Peyer's patch (tissue), 4 donors: ENCODE measurements around the gene ENPP6. TPM values are rescaled to one million over a fixed set of nuclear protein-coding genes. Genes with fewer than 3 reads are reported as not detected.

Source experiments
- DNase-seq, 3 donors: peaks; one replicate each; pipeline ENCODE4 v3.0.0-alpha.2; 2017 to 2019
- H3K27ac ChIP-seq, 4 donors: fragments of 200-600 bp; sonication (generic); one replicate each; pipeline ENCODE4 v1.5.1; 2016 to 2019
- H3K27me3 ChIP-seq, 2 donors: fragments of 200-600 bp; sonication (generic); one replicate each; pipeline ENCODE4 v1.5.1; 2019
- H3K36me3 ChIP-seq, 3 donors: fragments of 200-600 bp; sonication (generic); one replicate each; pipeline ENCODE4 v1.5.1; 2016 to 2019
- H3K4me1 ChIP-seq, 4 donors: fragments of 200-600 bp; sonication (generic); one replicate each; pipeline ENCODE4 v1.5.1; 2016 to 2019
- H3K4me3 ChIP-seq, 4 donors: fragments of 200-600 bp; sonication (generic); 1 replicate in 3 of 4; 2 replicates in 1 of 4; pipeline ENCODE4 v1.5.1; 2016 to 2019; ENCODE audit warnings: mild to moderate bottlenecking in 1 of 4
- H3K9me3 ChIP-seq, 4 donors: fragments of 200-600 bp; sonication (generic); one replicate each; pipeline ENCODE4 v1.5.1; 2016 to 2019; ENCODE audit warnings: mild to moderate bottlenecking in 1 of 4
- POLR2A ChIP-seq, 2 donors: fragments of 450-650 bp; IDR thresholded peaks; one replicate each; pipeline ENCODE4 v1.5.1; 2017; ENCODE audit warnings: antibody characterized with exemption in 2 of 2, mild to moderate bottlenecking in 2 of 2, moderate library complexity in 2 of 2
- total RNA-seq, 4 donors: library from RNA; depleted of rRNA; stranded (reverse); fragments of >200 nt; gene quantifications; one replicate each; pipeline ENCODE4 v1.1.0, GENCODE V29; 2016
- TF ChIP-seq, protein P1 (sequence below), 6 experiments: fragments of 450-650 bp in 4 of 6; fragments of 200-600 bp in 2 of 6; sonication (generic) in 1 of 6; IDR thresholded peaks; one replicate each; pipeline ENCODE4 v1.5.1; 2017 to 2019; ENCODE audit warnings: antibody characterized with exemption in 6 of 6, mild to moderate bottlenecking in 3 of 6, moderate library complexity in 1 of 6

ENPP6 gene
- total RNA-seq, 4 donors from 2014 or later, result 0.35 to 1.0 (median 0.40) TPM; not detected in 1

DNA sequence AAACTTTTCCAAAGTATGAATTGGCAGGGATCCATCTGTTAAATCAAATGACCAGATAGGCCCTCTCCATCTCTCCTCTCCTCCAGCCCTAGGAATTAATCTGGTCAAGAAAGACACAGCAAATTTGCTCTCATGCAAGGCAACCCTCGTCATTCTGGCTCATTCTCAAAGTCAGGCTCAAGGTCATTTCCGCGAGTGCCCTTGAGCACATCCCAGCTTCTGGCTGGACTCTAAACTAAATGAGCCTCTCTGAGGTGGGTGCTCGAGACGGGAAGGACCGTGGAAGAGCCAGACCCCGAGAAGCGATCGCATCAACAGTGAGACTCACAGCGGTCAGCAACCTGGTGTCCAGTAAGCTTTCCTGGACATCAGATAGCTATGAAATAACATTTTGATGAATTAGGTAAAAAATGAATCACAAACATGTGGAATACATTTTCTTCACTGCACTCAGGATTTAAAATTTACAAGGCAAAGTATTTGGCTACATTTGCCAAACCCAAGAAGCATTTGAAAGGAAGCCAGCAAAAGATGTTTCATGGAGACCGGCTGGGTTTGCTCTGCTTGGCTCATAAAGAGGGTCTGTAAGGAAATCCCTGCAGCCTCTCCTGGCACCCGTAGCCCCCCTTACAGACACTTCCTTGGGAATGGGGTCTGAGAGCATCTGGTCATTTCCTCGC is 121.0 kb downstream of the ENPP6 start:
- H3K4me3 ChIP-seq, result peak overlapping the region in 3 of 4 donors; percentile 12 to 26 (median 22)
- peak overlapping the region in 1 of 4 donors; percentile 3 for H3K27ac ChIP-seq
- no peaks in the 10 kb centered on the region for H3K9me3 ChIP-seq
- TF ChIP-seq, protein P1, sequence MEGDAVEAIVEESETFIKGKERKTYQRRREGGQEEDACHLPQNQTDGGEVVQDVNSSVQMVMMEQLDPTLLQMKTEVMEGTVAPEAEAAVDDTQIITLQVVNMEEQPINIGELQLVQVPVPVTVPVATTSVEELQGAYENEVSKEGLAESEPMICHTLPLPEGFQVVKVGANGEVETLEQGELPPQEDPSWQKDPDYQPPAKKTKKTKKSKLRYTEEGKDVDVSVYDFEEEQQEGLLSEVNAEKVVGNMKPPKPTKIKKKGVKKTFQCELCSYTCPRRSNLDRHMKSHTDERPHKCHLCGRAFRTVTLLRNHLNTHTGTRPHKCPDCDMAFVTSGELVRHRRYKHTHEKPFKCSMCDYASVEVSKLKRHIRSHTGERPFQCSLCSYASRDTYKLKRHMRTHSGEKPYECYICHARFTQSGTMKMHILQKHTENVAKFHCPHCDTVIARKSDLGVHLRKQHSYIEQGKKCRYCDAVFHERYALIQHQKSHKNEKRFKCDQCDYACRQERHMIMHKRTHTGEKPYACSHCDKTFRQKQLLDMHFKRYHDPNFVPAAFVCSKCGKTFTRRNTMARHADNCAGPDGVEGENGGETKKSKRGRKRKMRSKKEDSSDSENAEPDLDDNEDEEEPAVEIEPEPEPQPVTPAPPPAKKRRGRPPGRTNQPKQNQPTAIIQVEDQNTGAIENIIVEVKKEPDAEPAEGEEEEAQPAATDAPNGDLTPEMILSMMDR (IDR thresholded peaks at IDR 0.05), result no peak
- no peak for TF ChIP-seq POLR2A (IDR thresholded peaks at IDR 0.05)
- no peak for DNase-seq
- H3K4me1 ChIP-seq, result no peaks in the 10 kb centered on the region
- H3K36me3 ChIP-seq, result no peaks in the 10 kb centered on the region
- no peaks in the 10 kb centered on the region for H3K27me3 ChIP-seq

DNA sequence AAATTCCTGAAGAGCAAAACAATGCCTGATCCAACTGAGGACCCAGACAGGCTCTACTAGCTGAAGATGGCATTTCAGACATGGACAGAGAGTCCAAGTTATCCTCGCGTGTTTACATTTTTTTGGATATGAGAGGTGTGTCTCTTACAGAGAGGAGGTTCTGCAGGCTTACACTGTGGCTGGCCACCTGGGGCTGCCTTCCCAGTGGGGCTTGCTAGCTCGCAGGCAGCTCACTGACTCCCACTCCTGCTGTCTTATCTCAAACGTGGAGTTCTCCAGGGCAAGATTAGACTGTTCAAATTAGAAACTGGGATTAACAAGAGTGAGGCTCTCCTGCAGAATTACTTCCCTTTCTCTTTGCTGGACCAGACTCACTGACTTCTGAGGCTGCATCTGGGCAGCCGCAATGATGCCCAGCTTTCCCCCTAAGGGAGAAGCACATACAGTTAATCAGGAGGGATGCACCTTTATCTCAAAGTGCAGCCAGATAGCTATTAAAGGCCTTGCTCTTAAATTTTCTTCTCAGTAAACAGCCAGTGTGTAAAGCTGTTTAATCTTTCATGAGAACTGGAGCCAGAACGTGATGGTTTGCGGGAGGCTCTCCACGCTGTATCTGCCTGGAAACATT is 123.0 kb downstream of the ENPP6 start:
- Histone ChIP-seq H3K4me1 (no peaks in the 10 kb centered on the region), H3K36me3 (no peaks in the 10 kb centered on the region), H3K9me3 (no peaks in the 10 kb centered on the region), H3K27me3 (no peaks in the 10 kb centered on the region), H3K4me3 (no peak overlapping the region), H3K27ac (no peak overlapping the region)
- TF ChIP-seq, protein P1 (IDR thresholded peaks at IDR 0.05), result no peak
- no peak for TF ChIP-seq POLR2A (IDR thresholded peaks at IDR 0.05)
- no peak for DNase-seq

DNA sequence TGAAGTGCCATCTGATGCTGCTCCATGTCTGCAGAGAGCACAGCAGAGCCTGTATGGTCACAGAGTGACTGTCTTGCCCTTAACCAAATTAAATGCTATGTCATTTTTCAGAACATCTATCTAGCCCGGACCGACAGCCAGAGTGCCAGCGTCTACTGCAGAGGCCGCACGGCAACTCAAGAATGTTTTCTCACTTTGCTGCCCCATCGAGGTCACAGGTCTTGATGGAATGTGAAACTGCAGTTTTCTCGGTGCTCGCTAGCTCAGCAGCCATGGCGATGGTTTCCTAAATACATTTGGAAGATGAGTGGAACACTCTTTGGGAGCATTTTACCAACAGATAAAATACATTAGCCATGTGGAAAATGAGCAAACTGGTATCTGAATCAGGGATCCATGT is 125.7 kb downstream of the ENPP6 start:
- DNase-seq, result no peak
- TF ChIP-seq, protein P1 (IDR thresholded peaks at IDR 0.05), result no peak
- no peak for TF ChIP-seq POLR2A (IDR thresholded peaks at IDR 0.05)
- Histone ChIP-seq H3K4me1 (no peaks in the 10 kb centered on the region), H3K4me3 (no peak overlapping the region), H3K36me3 (no peaks in the 10 kb centered on the region), H3K27me3 (no peaks in the 10 kb centered on the region), H3K9me3 (no peaks in the 10 kb centered on the region), H3K27ac (no peak overlapping the region)

DNA sequence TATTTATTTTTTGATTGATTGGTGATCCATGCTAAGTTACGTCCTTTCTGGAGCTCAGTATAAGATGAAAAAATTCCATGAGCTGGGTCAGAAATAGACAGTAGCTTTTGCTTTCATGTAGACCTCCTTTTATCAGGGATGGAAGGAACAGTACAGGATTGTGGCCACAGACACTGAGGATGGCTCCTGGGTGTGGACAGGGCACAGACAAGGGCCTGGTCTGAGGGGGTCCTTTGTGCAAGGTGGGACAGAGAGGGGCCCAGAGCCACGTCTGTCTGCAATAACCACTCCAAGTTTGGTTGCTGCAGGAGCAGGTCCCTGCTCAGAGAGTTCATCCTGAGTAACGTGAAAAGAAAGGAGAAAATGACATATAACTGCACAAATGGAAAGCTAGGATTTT is 127.1 kb downstream of the ENPP6 start:
- no peak for DNase-seq
- H3K4me3 ChIP-seq, result no peak overlapping the region
- no peaks in the 10 kb centered on the region for H3K27me3 ChIP-seq
- no peaks in the 10 kb centered on the region for H3K9me3 ChIP-seq
- no peak overlapping the region for H3K27ac ChIP-seq
- H3K4me1 ChIP-seq, result no peaks in the 10 kb centered on the region
- H3K36me3 ChIP-seq, result no peaks in the 10 kb centered on the region
- TF ChIP-seq, protein P1 (IDR thresholded peaks at IDR 0.05), result no peak
- no peak for TF ChIP-seq POLR2A (IDR thresholded peaks at IDR 0.05)

DNA sequence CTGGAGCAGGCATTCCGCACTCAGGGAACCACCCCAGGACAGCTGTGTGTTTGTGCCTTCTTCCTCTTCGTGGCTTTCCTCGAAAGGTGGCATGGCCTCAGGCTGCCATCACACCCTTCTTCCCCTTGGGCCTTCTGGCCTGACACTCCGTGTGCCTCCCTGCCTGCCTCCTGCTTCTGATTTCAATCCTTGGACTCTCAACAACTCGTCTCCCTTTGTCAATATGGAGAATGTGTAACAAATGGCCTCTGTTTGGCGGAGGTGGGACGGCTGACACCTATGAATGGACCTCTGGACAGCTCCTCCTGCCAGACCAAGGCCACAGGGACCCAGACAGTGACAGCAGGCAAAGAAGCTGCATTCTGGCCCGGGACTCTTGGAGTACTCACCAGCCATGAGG is 137.0 kb downstream of the ENPP6 start:
- Histone ChIP-seq H3K4me1 (no peaks in the 10 kb centered on the region), H3K27ac (no peak overlapping the region), H3K9me3 (no peaks in the 10 kb centered on the region), H3K4me3 (no peak overlapping the region), H3K36me3 (no peaks in the 10 kb centered on the region), H3K27me3 (no peaks in the 10 kb centered on the region)
- DNase-seq, result no peak
- TF ChIP-seq, protein P1 (IDR thresholded peaks at IDR 0.05), result no peak
- TF ChIP-seq POLR2A (IDR thresholded peaks at IDR 0.05), result no peak
